OCI-LY3 (cell line): Measurements from ENCODE around the gene DGCR6L.
"Not testable (repeated sequence)": the region's sequence is repeated elsewhere in the genome, so short reads cannot be mapped to it uniquely, and the experiment has no call there.

Source experiments
- H2AFZ ChIP-seq: fragments of 200-600, 300-600 bp; shearing (Covaris generic); 2 replicates; pipeline ENCODE4 v1.6.0; 2014; ENCODE audit warnings: antibody characterized with exemption, low read depth, low read length
- H3K27ac ChIP-seq: fragments of 200-600, 300-600 bp; sonication (generic); 2 replicates; pipeline ENCODE4 v1.5.1; 2014; ENCODE audit warnings: mild to moderate bottlenecking, low read length, moderate library complexity, mixed read lengths
- H3K27me3 ChIP-seq: fragments of 200-600, 300-600 bp; sonication (generic); 2 replicates; pipeline ENCODE4 v1.6.1; 2014; ENCODE audit warnings: low read depth, low read length, mixed read lengths
- H3K36me3 ChIP-seq: fragments of 200-600, 300-600 bp; sonication (generic); replicated peaks from 2 replicates; pipeline ENCODE3; 2014; ENCODE audit warnings: low read depth, low read length, mixed read lengths
- H3K4me1 ChIP-seq: fragments of 300-600, 200-600 bp; sonication (generic); 2 replicates; pipeline ENCODE4 v1.6.1; 2014; ENCODE audit warnings: low read length, mixed read lengths
- H3K4me2 ChIP-seq: fragments of 200-600, 300-600 bp; sonication (generic); 2 replicates; pipeline ENCODE4 v1.6.1; 2014; ENCODE audit warnings: low read length, mixed read lengths
- H3K4me3 ChIP-seq: fragments of 300-600, 200-600 bp; sonication (generic); 2 replicates; pipeline ENCODE4 v1.5.1; 2014; ENCODE audit warnings: antibody characterized with exemption, mild to moderate bottlenecking, low read length, moderate library complexity
- H3K79me2 ChIP-seq: fragments of 300-600, 200-600 bp; shearing (Covaris generic); 2 replicates; pipeline ENCODE4 v1.6.1; 2014; ENCODE audit warnings: mild to moderate bottlenecking, low read length, mixed read lengths
- H3K9ac ChIP-seq: fragments of 300-600, 200-600 bp; shearing (Covaris generic); 2 replicates; pipeline ENCODE4 v1.6.0; 2014; ENCODE audit warnings: mild to moderate bottlenecking, low read length, moderate library complexity
- H3K9me3 ChIP-seq: fragments of 200-600, 300-600 bp; shearing (Covaris generic); 2 replicates; pipeline ENCODE4 v1.6.1; 2014; ENCODE audit warnings: low read length, mixed read lengths; ENCODE audit not compliant: insufficient read depth
- H4K20me1 ChIP-seq: fragments of 200-600, 300-600 bp; sonication (generic); 2 replicates; pipeline ENCODE4 v1.6.1; 2016; ENCODE audit warnings: low read length, mixed read lengths; ENCODE audit not compliant: insufficient read depth
- EZH2phosphoT487 ChIP-seq: fragments of 200-600 bp; shearing (Covaris generic); IDR thresholded peaks from 2 replicates; pipeline ENCODE4 v1.6.1; 2018; ENCODE audit warnings: antibody characterized with exemption, mixed run types, low read depth
- TF ChIP-seq, protein P1 (sequence below): fragments of 200-600, 300-600 bp; sonication (generic); IDR thresholded peaks from 2 replicates; pipeline ENCODE4 v1.5.1; 2014; ENCODE audit warnings: antibody characterized with exemption, low read length, low read depth

Gene DGCR6L

DNA sequence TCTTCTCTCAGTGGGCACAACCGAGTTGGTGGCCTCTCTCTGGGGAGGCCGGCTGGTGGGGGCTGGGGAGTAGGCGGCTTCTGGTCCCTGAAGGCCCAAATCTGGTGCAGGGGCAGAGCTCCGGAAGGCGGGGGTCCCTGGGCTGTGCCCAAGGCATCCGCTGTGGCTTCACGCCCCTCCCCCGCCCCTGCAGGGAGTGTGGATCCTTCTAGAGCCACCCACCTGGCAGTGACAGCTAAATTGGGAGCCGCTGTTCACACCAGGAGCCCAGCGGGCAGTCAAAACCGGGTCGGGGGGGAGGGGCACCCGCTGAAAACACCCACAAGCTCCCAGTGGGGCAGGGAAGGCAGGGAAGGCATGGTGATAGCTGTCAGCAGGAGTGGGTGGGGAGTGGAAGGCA is 47.2 kb downstream of the DGCR6L start:
- no peaks in the 10 kb centered on the region for H3K27me3 ChIP-seq
- TF ChIP-seq, protein P1, sequence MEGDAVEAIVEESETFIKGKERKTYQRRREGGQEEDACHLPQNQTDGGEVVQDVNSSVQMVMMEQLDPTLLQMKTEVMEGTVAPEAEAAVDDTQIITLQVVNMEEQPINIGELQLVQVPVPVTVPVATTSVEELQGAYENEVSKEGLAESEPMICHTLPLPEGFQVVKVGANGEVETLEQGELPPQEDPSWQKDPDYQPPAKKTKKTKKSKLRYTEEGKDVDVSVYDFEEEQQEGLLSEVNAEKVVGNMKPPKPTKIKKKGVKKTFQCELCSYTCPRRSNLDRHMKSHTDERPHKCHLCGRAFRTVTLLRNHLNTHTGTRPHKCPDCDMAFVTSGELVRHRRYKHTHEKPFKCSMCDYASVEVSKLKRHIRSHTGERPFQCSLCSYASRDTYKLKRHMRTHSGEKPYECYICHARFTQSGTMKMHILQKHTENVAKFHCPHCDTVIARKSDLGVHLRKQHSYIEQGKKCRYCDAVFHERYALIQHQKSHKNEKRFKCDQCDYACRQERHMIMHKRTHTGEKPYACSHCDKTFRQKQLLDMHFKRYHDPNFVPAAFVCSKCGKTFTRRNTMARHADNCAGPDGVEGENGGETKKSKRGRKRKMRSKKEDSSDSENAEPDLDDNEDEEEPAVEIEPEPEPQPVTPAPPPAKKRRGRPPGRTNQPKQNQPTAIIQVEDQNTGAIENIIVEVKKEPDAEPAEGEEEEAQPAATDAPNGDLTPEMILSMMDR, result no peak
- TF ChIP-seq EZH2phosphoT487, result no peak
- H3K4me3 ChIP-seq, result no peak overlapping the region
- no peaks in the 10 kb centered on the region for H3K4me1 ChIP-seq
- H4K20me1 ChIP-seq, result no peaks in the 10 kb centered on the region
- no peak overlapping the region for H2AFZ ChIP-seq
- H3K9ac ChIP-seq, result no peak overlapping the region
- no peaks in the 10 kb centered on the region for H3K79me2 ChIP-seq
- H3K27ac ChIP-seq, result no peak overlapping the region
- H3K36me3 ChIP-seq, result no peaks in the 10 kb centered on the region
- no peaks in the 10 kb centered on the region for H3K9me3 ChIP-seq
- H3K4me2 ChIP-seq, result no peak overlapping the region

DNA sequence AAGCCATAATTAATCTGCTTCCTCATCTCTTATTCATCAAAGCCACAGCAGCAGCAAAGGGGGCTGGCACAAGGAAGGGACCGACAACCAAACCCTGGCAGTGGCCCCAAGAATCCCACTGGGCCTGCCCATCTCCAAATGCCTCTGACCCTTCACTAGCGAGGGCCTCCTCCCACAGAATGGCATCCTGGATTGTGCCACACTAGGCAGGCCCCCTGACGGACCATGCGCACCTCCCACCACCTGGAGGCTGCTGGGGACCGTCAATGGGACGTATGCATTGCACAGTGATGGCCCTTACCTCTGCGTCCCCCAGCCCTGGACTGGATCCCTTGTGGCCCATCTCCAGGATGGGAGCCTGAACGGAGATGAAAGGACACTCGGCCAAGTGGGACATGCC is 47.7 kb downstream of the DGCR6L start:
- Histone ChIP-seq H3K9me3 (no peaks in the 10 kb centered on the region), H3K4me2 (no peak overlapping the region), H3K36me3 (no peaks in the 10 kb centered on the region), H3K27me3 (no peaks in the 10 kb centered on the region), H3K79me2 (no peaks in the 10 kb centered on the region), H3K4me3 (no peak overlapping the region), H3K4me1 (no peaks in the 10 kb centered on the region), H3K27ac (no peak overlapping the region), H2AFZ (no peak overlapping the region), H4K20me1 (no peaks in the 10 kb centered on the region), H3K9ac (no peak overlapping the region)
- TF ChIP-seq, protein P1, result no peak
- no peak for TF ChIP-seq EZH2phosphoT487

DNA sequence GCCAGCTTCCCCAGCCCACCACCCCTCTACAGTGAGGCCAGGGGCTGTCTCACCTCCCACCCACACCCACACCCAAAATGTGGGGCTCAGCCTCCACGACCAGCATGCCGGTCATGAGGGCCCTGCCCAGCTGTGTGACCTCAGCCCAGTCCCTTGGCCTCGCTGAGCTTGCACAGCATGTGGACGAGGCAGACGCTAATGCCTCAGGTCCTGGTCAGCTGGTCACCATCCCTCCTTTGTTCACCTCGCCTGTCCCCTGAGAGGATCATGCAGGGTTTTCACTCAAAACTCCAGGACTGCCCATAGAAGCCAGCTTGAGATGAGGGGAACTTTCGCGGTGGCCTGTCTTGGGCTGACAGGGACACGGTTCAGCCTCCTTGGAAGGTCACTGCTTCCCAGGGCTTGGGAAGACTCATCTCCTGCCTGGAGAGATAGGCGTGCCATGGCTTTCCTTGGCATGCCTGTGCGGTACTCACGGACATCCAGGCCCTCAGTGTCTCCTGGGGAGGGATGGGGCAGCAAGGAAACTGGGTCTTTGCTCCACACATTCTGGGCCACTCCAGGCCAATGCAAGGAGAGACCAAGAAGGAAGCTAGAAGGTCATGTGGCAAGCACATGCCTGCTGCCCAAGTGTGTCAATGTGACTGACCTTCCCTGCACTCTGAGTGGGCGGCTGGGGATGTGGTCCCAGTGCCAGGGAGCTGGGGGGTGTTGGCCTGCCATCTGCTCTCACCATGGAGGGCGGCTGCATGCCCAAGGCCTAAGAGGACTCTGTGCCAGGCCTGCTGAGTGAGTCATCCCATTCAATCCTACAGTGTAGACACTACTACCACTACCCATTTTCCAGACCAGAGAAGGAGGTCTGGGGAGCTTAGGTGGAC is 48.5 kb downstream of the DGCR6L start:
- no peak for TF ChIP-seq EZH2phosphoT487
- TF ChIP-seq, protein P1, result no peak
- Histone ChIP-seq H3K4me3 (no peak overlapping the region), H3K36me3 (no peaks in the 10 kb centered on the region), H3K79me2 (no peaks in the 10 kb centered on the region), H4K20me1 (no peaks in the 10 kb centered on the region), H3K4me2 (no peak overlapping the region), H3K9me3 (no peaks in the 10 kb centered on the region), H3K4me1 (no peaks in the 10 kb centered on the region), H2AFZ (no peak overlapping the region), H3K9ac (no peak overlapping the region), H3K27me3 (no peaks in the 10 kb centered on the region), H3K27ac (no peak overlapping the region)

DNA sequence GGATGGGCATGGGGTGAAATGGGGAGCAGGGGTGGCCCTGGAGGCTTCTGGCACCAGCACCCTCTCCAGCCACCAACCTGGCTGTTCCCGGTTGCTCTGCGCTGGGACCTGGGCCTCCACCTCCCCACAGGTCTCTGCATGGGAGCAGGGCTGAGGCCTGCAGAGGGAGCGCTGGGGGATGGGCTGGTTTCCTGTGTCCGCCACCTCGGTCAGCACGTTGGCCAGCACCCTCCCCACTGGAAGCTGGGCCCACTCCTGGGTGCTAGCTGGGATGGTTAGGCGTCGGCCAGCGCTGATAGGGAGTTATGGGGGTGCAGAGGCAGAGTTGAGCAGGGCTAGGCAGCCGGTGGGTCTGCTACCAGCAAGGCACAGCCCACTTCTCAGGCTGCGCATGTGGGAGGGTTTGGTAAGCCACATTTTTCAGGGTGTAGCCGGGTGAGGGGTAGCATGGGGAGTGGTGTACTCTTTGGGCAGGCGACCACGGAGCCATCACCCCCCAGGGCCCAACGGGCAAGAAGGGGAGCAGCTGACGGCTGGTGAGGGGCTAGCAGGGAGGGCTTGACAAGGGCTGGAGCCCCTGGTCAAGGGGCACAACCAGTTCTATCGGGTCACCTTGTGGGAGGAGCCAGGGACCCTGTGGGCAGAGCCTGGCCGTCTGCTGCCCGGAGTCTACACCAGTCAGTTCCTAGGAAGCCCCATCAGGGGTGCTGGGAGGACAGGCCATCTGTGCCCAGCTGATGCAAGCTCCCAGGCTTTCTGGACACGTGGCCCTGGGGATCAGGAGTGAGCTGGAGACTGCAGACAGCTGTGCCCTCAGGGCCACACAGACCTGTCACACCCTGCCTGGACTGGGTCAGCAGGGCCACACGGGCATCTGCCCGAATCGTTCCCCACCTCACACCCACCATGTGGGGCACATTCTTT is 49.4 kb downstream of the DGCR6L start:
- H3K4me1 ChIP-seq, H4K20me1 ChIP-seq, H3K27me3 ChIP-seq, H3K9me3 ChIP-seq, H2AFZ ChIP-seq, H3K4me3 ChIP-seq, H3K79me2 ChIP-seq, H3K27ac ChIP-seq, H3K9ac ChIP-seq, H3K4me2 ChIP-seq, H3K36me3 ChIP-seq: not testable (repeated sequence)

DNA sequence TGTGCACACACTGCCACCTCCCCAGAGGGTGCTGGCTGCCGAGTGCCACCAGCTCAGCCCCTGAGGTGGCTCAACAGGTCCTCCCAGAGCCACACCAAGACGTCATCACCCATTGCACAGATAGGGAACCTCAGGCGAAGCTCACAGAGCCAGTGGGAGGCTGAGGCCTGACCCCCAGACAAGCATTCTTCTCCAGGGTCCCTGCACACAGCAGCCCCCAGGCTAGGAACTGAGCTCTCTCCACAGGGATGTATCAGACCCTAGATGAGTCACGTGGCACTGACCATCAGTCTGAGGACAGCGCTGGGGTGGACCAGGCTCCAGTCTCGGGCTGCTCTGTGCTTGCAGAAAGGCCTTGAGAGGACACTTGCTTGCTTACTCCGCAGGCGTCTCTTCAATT is 50.2 kb downstream of the DGCR6L start:
- H3K4me2 ChIP-seq, H3K79me2 ChIP-seq, H3K36me3 ChIP-seq, H3K9me3 ChIP-seq, H3K4me3 ChIP-seq, H2AFZ ChIP-seq, H4K20me1 ChIP-seq, H3K4me1 ChIP-seq, H3K27me3 ChIP-seq, H3K9ac ChIP-seq, H3K27ac ChIP-seq: not testable (repeated sequence)

DNA sequence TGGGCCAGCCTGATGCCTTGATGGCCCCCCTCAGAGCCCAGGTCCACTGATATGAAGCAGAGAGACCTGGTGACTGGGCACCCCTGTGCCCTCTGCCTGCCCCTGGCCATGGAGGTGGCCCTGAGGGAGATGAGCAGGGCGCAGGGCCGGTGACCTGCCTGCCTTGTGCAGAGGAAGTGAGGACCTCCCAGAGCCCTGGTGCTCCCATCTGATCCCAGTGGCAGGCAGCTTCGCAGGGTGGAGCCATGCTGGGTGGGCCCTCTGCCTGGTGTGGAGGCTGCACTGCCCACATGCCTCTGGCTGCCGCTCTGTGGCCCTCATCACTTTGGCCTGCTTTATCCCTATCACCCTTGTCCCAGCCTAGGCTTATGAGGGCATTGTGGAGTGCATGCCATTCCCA is 50.7 kb downstream of the DGCR6L start:
- H3K36me3 ChIP-seq, H3K27me3 ChIP-seq, H3K4me3 ChIP-seq, H3K4me2 ChIP-seq, H3K9ac ChIP-seq, H4K20me1 ChIP-seq, H3K9me3 ChIP-seq, H3K27ac ChIP-seq, H3K79me2 ChIP-seq, H2AFZ ChIP-seq, H3K4me1 ChIP-seq: not testable (repeated sequence)
